ENCODE measurements around the gene RPS6KB2.
"Not testable (repeated sequence)": the region's sequence is repeated elsewhere in the genome, so short reads cannot be mapped to it uniquely, and the experiment has no call there.

The RPS6KB2 gene

DNA sequence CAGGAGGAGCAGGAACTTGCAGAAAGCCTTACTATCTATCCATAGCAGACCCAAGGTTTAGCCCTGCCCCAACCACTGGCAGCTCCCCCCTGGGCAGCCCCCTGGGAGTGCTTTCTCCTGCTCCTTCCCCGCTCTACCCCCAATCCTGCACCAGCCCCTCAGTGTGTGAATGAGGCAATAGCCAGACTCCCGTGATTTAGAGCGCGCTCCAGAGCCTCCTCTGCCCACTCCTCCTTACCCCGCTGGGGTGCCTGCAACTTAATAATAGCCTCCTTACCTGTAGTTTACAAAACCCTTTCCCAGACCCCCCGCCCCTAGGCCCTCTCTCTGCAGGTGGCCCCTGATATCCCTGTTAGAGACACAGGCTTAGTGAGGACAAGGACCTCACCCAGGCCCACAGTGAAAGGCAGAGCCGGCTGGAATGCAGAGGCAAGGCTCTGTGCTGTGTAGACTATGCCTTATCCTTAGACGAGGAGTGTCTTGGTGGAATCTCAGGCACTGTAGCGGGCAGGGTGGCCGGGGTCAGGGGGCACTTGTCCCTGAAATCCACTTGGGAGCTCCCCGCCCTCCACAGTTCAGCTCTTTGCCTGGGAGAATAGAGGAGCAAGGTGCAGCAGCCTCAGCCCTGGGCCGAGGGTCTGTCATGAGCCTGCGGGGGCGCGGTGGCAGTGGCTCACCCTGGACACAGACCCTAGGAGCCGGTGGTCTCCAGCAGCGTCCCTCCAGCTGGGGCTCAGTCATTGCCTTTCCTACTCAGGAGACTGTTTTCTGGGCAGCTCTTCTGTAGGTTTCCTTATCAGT lies 17.1 kb upstream of the RPS6KB2 start:
- no peak for DNase-seq

DNA sequence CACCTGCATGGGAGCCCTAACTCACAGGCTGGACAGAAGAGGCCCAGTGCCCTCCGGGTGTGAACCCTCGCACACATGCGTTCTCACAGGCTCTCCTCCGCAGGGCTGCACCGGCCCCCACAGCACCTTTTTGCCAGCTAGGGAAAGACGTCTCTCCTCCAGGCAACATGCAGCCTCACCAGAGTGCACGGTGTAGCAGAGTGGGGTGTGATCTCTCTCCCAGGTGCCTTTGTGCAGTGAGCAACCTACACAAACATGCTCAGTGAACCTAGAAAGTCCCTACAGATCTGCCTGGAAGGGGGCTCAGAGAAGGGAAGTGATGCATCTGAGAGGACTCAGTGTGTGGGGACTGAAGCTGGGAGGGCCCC lies 16.5 kb upstream of the RPS6KB2 start:
- no peak for DNase-seq

DNA sequence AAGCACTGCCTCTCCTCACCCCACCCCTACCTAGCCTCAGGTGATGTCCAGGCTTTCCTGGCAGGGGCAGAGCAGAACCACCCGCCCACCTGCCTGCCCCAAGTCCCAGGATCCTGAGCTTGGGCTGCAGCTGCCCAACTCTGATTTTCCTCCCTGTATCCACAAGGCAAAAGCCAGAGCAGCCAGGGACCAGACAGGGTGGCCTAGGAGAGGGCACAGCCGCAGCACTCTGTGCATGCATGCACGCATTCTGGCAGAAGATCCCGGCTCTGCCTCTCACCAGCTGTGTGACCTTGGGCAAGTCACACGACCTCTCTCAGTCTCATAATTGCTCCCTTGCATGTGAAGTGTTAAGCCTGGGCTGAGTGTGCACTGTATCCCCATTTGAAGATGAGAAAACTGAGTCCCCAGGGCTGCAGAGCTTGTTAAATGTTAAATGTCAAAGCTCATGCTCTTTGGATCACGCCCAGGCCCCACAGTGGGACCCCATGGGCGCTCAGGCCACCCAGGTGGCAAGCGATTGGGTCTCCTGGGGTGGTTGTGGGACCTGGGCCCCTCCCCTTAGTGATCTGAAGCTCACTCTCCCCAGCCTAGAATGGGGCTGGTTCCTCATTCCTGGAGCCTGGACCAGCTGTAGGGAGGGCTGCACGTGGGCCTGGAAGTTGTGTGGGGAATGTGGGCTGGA lies 15.7 kb upstream of the RPS6KB2 start:
- no peak for DNase-seq

DNA sequence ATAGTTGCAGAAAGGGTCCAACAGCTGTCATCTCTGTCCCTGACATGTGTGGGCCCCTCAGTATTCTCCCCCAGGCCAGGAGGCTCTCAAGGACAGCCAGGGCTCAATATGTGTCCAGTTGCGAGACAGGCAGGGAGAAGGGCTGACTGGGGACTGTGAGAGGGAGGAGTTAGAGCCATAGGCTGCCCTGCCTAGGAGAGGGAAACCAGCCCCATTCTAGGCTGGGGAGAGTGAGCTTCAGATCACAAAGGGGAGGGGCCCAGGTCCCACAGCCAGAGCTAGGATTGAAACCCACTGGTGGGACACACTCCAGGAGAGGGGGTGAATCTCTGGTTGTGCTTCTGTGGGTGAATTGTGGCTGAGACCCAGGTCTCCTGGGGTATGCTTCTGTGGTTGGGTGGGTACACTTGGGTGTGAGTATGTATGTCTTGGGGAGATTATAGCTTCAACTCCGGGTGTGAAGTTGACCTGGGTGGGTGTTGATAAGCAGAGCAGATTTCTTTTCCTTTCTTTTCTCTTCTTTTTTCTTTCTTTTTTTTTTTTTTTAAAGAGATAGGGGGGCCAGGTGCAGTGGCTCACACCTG lies 14.9 kb upstream of the RPS6KB2 start:
- no peak for DNase-seq

DNA sequence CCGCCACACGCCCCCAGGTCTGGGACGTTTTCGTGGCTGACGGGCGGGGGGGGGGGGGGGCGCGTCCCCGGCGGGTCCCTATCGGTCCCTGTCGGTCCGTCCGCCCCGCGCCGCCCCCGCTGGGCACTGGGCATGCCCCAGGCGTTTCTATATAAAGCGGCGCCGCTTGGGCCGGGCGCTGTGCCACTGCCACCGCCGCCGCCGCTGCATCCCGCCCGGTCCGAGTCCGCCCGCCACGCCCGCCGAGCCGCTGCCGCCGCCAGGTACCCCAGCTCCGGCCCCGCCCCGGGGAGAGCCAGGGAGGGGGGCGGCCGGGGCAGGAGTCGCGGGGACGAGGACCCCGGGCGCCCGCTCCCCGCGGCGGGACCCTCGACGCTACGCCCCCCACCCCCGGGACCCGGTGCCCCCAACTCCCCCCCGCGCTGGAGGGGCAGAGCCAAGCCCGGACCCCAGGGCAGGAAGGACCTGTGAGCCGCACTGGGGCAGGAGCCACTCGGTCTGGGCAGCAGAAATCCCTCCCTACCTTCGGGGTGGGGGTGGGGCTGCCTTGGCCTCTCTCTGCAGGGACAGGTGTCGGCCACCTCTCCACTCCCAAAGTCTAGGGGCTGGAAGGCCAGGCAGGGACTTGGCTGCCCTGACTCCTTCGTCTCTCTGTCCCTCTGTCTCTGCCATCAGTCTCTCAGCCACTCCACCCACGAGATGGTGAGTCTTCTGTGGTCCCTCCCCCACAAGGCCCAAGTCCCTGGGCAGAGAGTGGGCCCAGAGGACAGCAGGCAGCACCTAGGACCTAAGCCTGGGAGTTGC lies 12.6 kb upstream of the RPS6KB2 start, which contains the start of gene CARNS1:
TSS of gene CARNS1 (plus strand) at position 178 of the 804 bp plus-strand sequence. CDS start at position 700, 522 bp downstream.
- no peak for DNase-seq

DNA sequence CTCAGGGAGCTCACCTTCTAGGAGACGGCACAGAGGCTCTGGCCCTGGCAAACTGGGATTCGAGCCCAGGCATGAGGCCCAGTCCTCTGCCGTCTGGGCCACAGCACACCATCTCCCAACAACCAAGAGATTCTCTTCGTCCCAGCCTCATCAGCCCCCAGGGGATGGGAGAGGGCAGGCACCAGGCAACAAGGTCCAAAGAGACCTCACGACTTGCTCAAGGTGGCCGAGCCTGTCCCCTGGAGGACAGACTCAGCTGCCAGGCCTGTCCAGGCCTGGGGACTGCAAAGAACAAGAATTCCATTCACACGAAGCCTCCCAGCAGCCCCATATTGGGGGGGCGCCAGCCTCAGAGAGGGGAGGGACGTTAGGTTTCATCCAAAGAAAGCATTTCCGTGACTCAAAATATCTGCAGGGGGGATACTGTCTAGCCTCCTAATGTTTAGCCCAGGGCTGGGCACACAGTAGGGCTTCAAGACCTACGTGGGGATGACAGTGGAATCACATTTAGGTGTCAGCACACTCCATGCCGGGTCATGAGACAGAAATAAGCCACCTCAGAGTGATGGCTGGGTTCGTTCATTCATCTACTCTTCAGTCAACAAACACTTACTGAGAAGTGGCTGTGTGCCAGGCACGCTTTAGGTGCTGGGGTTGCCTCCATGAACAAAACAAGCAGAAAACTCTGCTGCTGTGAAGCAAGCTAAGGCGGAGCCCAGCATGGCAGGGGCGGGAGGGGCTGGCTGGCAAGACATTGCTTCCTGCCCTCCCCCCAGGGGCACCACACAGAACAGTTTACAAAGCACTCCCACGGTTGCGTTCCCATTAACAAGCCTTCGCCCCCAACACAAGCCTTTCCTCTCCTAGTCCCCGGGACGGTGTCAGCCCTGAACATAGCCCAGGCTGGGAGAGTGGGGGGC lies 11.6 kb upstream of the RPS6KB2 start:
- DNase-seq = peak; percentile 83 to 89

DNA sequence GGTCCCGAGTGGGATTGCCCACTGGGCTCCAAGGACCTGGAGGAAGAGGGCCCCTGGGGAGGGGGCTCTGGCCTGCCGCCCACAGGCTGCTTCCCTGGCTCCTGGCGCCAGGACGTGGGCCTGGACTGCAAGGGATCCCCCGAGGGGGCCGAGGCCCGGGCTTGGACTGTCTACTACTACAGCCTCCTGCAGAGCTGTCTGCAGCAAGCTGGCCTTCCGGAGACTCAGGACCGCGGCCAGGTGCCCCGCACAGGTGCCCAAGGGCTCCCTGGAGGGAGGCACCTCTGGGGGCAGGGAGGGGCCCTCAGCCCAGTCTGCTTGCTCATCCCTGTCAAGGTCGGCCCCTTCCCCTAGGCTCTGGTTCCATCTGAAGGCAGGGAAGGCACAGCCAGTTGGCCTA lies 10.9 kb upstream of the RPS6KB2 start:
- no peak for DNase-seq

DNA sequence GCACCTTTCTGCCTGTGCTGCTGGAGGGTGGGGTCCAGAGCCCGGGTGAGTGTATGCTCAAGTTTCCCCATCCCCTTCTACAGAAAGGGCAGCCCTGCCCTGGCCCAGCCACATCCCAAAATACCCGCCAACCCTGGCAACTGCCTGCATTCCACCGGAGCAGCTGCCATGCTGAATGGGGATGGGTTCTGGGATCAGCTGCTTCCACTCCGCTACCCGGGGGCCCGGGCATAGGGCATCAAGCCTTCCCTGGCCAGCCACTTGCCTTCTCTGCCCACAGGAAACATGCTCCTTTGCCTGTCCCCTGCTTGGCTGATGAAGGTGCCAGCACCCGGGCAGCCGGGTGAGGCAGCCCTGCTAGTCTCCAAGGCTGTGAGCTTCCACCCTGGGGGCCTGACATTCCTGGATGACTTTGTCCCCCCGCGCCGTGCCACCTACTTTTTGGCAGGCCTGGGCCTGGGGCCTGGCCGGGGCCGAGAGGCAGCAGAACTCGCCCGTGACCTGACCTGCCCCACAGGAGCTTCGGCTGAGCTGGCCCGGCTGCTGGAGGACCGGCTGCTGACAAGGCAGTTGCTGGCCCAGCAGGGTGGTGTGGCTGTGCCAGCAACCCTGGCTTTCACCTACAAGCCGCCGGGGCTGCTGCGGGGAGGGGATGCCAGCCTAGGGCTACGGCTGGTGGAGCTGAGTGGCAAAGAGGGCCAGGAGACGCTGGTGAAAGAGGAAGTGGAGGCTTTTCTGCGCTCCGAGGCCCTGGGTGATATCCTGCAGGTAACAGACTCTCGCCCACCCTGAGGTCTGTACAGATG lies 9.6 kb upstream of the RPS6KB2 start:
- DNase-seq = peak; percentile 52 to 62

DNA sequence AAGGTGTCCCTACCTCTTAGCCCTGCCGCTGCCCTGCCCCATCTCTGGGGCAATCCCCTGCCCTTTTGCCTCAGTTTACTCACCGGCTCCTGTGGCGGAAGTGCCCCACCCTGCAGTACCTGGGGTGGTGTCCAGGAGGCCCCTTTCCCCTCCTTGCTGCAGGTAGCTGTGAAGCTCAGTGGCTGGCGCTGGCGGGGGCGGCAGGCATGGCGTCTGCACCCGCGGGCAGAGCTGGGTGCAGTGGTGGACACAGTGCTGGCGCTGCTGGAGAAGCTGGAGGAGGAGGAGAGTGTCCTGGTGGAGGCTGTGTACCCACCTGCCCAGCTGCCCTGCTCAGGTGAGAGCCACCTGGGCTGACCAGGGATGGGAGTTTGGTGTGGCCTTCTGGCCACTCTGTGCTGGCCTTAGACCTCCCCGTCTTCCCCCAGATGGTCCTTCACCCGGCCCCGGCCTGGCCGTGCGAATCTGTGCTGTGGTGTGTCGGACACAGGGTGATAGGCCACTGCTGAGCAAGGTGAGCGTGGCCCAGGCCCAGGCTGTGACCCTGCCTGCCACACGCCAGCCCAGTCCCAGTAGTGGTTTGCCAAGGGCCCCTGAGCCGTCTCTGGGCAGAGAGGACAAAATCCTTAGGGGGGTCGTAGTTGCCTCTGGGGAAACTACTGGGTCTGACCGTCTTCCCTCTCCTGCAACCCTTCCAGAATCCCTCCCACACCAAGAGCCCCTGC lies 8.8 kb upstream of the RPS6KB2 start:
- DNase-seq = no peak

DNA sequence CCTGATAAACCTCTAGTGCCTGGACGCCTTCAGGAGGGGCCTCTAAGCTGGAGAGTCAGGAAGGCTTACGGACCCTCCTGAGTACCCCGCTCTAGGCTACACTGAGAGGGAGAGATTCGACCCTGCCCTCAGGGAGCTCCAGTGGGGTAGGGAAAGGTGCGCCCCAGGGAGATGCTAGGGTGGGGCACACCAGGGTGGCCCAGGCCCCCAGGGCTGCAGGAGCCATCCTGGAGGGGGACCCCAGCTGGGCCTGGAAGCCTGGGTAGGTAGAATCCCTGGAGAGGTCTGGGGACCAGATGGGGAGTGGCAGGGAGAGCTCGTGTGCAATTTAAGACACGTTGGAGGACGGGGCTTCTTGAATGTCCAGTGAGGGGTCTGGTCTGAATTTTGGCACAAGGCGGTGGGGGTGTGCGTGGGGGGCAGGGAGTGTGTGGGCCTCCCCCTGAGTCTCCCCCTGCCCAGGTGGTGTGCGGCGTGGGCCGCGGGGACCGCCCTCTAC lies 8.1 kb upstream of the RPS6KB2 start:
- DNase-seq = no peak

DNA sequence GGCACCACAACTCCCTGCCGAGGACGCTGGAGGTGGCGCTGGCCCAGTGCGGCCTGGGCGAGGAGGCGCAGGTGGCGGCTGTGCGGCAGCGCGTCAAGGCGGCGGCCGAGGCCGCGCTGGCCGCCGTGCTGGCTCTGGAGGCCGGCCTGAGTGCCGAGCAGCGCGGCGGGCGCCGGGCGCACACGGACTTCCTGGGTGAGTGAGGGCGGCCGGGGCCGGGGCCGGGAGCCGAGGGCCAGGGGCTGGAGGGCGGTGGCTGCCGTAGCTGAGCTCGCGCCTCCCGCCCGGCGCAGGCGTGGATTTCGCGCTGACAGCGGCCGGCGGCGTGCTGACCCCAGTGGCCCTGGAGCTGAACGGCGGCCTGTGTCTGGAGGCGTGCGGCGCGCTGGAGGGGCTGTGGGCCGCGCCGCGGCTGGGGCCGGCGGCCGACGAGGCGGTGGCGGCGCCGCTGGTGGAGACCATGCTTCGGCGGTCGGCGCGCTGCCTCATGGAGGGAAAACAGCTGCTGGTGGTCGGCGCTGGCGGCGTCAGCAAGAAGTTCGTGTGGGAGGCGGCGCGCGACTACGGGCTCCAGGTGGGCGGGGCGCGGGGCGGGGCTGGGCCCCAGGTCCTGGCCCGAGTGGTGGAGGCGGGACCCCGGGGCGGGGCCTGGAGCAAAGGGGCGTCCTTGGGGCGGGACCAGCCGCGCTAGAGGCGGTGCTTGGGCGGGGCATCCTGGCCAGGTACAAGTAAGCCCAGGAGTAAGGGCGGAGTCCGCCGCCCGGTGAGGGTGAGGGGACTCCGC lies 7.5 kb upstream of the RPS6KB2 start:
- DNase-seq = peak; percentile 96 to 98

DNA sequence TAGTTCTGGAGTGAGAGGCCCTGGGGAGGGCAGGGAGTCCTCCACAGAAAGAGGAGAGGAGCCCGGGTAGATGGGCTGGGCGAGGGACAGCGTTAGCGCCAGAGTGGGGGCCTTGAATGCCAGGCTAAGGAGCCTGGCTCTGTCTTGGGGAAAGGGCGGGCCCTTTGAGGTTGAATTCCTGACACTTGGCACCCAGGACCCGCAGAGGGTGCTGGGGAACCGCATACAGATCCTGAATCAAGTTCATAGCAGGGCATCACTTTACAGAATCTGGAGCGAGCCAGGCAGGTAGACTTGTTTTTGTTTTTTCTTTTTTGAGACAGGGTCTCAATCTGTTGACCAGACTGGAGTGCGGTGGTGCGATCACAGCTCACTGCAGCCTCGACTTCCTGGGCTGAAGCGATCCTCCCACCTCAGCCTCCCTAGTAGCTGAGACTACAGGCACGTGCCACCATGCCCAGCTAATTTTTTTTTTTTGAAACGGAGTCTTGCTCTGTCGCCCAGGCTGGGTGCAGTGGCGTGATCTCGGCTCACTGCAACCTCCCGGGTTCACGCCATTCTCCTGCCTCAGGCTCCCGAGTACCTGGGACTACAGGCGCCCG lies 6.8 kb upstream of the RPS6KB2 start:
- no peak for DNase-seq

DNA sequence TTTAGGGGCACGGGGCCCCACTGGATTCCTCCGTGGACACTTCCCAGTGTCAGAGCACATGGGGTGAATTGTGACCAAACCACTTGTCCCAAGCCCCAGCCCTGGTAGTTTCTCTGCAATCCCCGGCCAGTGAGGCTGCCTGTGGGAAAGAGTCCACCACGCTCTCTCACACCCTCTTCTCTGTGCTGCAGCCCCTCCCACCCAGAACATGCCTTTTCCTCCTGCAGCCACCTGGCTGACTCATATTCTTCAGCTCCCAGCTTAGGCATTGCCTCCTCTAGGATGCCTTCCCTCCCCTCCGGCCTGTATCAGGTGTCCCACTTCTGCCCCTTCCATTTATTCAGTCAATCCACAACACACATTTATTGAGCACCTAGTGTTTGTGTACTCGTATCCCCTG lies 5.4 kb upstream of the RPS6KB2 start:
- no peak for DNase-seq

DNA sequence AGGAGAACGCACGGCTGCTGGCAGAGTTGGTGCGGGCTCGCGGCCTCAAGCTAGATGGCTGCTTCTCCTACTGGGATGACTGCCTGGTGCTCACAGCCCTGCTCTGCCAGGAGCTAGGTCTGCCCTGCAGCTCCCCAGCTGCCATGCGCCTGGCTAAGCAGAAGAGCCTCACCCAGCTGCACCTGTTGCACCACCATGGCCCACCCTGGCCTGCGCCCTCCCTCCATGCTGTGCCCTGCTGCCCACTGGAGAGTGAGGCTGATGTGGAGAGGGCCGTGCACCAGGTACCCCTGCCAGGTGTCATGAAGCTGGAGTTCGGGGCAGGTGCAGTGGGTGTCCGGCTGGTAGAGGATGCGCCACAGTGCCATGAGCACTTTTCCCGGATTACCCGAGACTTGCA lies 4.8 kb upstream of the RPS6KB2 start:
- no peak for DNase-seq

DNA sequence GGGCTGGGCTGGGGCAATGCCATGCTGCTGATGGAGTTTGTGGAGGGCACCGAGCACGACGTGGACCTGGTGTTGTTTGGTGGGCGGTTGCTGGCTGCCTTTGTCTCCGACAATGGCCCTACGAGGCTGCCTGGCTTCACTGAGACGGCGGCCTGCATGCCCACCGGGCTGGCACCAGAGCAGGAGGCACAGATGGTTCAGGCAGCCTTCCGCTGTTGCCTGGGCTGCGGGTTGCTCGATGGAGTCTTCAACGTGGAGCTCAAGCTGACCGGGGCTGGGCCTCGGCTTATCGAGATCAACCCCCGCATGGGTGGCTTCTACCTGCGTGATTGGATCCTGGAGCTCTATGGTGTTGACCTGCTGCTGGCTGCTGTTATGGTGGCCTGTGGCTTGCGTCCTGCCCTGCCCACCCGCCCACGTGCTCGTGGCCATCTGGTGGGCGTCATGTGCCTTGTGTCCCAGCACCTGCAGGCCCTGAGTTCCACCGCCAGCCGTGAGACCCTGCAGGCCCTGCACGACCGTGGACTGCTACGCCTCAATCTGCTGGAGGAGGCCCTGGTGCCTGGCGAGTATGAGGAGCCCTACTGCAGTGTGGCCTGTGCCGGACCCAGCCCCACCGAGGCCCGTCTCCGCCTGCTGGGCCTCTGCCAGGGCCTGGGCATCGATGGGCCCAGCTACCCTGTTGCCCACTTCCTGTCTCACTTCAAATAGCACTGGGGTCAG lies 4.2 kb upstream of the RPS6KB2 start:
- DNase-seq = no peak

DNA sequence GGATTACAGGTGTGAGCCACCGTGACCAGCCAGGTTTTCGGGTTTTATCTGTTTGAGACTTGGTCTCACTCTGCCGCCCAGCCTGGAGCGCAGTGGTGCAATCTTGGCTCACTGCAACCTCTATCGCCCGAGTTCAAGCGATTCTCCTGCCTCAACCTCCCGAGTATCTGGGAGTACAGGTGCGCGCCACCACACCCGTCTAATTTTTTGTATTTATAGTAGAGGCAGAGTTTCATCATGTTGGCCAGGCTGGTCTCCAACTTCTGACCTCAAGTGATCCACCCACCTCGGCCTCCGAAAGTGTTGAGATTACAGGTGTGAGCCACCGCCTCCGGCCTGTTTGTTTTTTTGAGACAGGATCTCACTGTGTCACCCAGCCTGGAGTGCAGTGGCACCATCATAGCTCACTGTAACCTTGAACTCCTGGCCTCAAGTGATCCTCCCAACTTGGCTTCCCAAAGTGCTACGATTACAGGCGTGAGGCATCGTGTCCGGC lies 882 bp upstream of the RPS6KB2 start:
- not testable (repeated sequence) for DNase-seq

DNA sequence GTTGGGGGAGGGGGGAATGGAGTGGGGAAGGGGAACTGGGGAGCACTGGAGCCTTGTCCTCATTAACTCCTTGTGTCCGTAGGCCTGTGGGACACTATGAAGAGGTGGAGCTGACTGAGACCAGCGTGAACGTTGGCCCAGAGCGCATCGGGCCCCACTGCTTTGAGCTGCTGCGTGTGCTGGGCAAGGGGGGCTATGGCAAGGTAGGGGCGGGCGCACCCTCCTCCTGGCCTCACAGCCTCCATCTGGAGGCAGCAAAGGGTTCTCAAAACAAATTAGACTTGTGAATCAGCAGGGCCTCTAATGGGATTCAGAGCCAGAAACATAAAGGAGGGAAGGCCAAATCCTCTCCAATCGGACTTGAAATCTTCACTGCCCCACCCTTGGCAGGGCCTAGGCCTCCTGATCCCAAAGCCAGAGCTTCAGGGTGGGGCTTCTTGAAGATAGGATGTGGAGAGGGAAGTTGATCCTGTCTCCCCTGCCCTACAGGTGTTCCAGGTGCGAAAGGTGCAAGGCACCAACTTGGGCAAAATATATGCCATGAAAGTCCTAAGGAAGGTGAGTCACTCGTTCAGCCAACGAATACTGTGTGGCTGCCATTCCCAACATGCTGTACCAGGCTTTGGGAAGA lies 859 bp downstream of the RPS6KB2 start:
- DNase-seq = no peak

DNA sequence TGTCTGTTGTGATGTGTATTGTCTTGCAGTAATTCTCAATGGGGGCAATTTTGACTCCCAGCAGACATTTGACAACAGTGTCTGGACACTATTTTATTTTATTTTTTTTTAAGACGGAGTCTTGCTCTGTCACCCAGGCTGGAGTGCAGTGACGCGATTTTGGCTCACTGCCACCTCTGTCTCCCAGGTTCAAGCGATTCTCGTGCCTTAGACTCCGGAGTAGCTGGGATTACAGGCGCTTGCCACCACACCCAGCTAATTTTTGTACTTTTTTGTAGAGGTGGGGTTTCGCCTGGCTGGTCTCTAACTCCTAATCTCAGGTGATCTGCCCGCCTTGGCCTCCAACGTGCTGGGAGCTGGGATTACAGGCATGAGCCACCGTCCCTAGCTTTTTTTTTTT lies 1.4 kb downstream of the RPS6KB2 start:
- DNase-seq = no peak

Measured in CD4-positive, alpha-beta T cell treated with Interferon alpha-2 for 1 hour (primary cell).